ENCODE measurements around the gene PRRC2B.
"Not testable (repeated sequence)": the region's sequence is repeated elsewhere in the genome, so short reads cannot be mapped to it uniquely, and the experiment has no call there.

The PRRC2B gene

GRCh38 chr9:131393622-131394463 lies at the start of gene PRRC2B:
Gene PRRC2B, plus strand, starts transcription at chr9:131394086. Its CDS starts 36,059 bp downstream, at chr9:131430145.
- no peak for DNase-seq (ENCODE audit: low read depth)

- not testable (repeated sequence) for DNase-seq (ENCODE audit: low read depth)
Observed at GRCh38 chr9:131344931-131345535, 48.9 kb upstream of the PRRC2B start.

GRCh38 chr9:131346559-131346958 lies 47.3 kb upstream of the PRRC2B start:
- no peak for DNase-seq (ENCODE audit: low read depth)

GRCh38 chr9:131347376-131348020 lies 46.4 kb upstream of the PRRC2B start:
- no peak for DNase-seq (ENCODE audit: low read depth)

- DNase-seq (ENCODE audit: low read depth), result no peak
Observed at GRCh38 chr9:131348631-131349521, 45.0 kb upstream of the PRRC2B start.

GRCh38 chr9:131349522-131349880 lies 44.4 kb upstream of the PRRC2B start:
- DNase-seq (ENCODE audit: low read depth), result no peak

- DNase-seq (ENCODE audit: low read depth), result no peak
Observed at GRCh38 chr9:131349881-131350563, 43.9 kb upstream of the PRRC2B start.

- DNase-seq (ENCODE audit: low read depth), result not testable (repeated sequence)
Observed at GRCh38 chr9:131356479-131356878, 37.4 kb upstream of the PRRC2B start.

- no peak for DNase-seq (ENCODE audit: low read depth)
Observed at GRCh38 chr9:131358556-131358955, 35.3 kb upstream of the PRRC2B start.

GRCh38 chr9:131361202-131361833 lies 32.6 kb upstream of the PRRC2B start:
- no peak for DNase-seq (ENCODE audit: low read depth)

- DNase-seq (ENCODE audit: low read depth), result no peak
Observed at GRCh38 chr9:131365546-131365945, 28.3 kb upstream of the PRRC2B start.

- no peak for DNase-seq (ENCODE audit: low read depth)
Observed at GRCh38 chr9:131366761-131367401, 27.0 kb upstream of the PRRC2B start.

GRCh38 chr9:131367450-131367849 lies 26.4 kb upstream of the PRRC2B start:
- no peak for DNase-seq (ENCODE audit: low read depth)

GRCh38 chr9:131370638-131371037 lies 23.2 kb upstream of the PRRC2B start:
- no peak for DNase-seq (ENCODE audit: low read depth)

- DNase-seq (ENCODE audit: low read depth), result not testable (repeated sequence)
Observed at GRCh38 chr9:131372599-131372973, 21.3 kb upstream of the PRRC2B start.

GRCh38 chr9:131374638-131375037 lies 19.2 kb upstream of the PRRC2B start:
- not testable (repeated sequence) for DNase-seq (ENCODE audit: low read depth)

GRCh38 chr9:131379056-131379455 lies 14.8 kb upstream of the PRRC2B start:
- no peak for DNase-seq (ENCODE audit: low read depth)

- DNase-seq (ENCODE audit: low read depth), result no peak
Observed at GRCh38 chr9:131382850-131383729, 10.8 kb upstream of the PRRC2B start.

- DNase-seq (ENCODE audit: low read depth), result no peak
Observed at GRCh38 chr9:131385296-131385695, 8.6 kb upstream of the PRRC2B start.

All from non-pigmented ciliary epithelial cell (primary cell).